ENCODE results near the gene ROBO4.

- TF ChIP-seq CTCF (IDR thresholded peaks at IDR 0.05) (no peak), RCOR1 (IDR thresholded peaks at IDR 0.05; ENCODE audit: low read depth, low read length) (no peak), POLR2A (IDR thresholded peaks at IDR 0.05; ENCODE audit: low read length) (no peak), RAD21 (conservative IDR thresholded peaks at IDR 0.05 in 1 of 2, IDR thresholded peaks at IDR 0.05 in 1 of 2) (no peak), EHMT2 (IDR thresholded peaks at IDR 0.05; ENCODE audit: low read depth) (no peak), EP300 (IDR thresholded peaks at IDR 0.05) (no peak), FOSL2 (IDR thresholded peaks at IDR 0.05) (no peak), FOSL2 (CRISPR knock-in tag; IDR thresholded peaks at IDR 0.05) (no peak), MAFK (IDR thresholded peaks at IDR 0.05; ENCODE audit: partially characterized antibody) (no peak), CEBPB (IDR thresholded peaks at IDR 0.05) (no peak), USF2 (IDR thresholded peaks at IDR 0.05) (no peak), BCL3 (IDR thresholded peaks at IDR 0.05) (no peak), JUN (IDR thresholded peaks at IDR 0.05) (no peak)
Observed at GRCh38 chr11:124944565-124944964, 46.9 kb upstream of the ROBO4 start.
